Iris pigment epithelial cell (primary cell): ENCODE measurements around the gene SSRP1.
"Not testable (repeated sequence)": the region's sequence is repeated elsewhere in the genome, so short reads cannot be mapped to it uniquely, and the experiment has no call there.

ENCODE experiments used
- DNase-seq: peaks from one replicate; pipeline ENCODE4 v3.0.0-alpha.2; 2011; ENCODE audit warnings: low read depth

Gene SSRP1, protein sequence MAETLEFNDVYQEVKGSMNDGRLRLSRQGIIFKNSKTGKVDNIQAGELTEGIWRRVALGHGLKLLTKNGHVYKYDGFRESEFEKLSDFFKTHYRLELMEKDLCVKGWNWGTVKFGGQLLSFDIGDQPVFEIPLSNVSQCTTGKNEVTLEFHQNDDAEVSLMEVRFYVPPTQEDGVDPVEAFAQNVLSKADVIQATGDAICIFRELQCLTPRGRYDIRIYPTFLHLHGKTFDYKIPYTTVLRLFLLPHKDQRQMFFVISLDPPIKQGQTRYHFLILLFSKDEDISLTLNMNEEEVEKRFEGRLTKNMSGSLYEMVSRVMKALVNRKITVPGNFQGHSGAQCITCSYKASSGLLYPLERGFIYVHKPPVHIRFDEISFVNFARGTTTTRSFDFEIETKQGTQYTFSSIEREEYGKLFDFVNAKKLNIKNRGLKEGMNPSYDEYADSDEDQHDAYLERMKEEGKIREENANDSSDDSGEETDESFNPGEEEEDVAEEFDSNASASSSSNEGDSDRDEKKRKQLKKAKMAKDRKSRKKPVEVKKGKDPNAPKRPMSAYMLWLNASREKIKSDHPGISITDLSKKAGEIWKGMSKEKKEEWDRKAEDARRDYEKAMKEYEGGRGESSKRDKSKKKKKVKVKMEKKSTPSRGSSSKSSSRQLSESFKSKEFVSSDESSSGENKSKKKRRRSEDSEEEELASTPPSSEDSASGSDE

GRCh38 chr11:57335343-57336110 is at the start of gene SSRP1:
TSS of gene SSRP1 (minus strand) at chr11:57335892. CDS start at chr11:57335121, 771 bp downstream.
- peak; percentile 84 for DNase-seq

GRCh38 chr11:57380975-57381374 is 45.3 kb upstream of the SSRP1 start, which contains the start of gene PRG3:
TSS of gene PRG3 (minus strand) at chr11:57381150. CDS start at chr11:57380708, 442 bp downstream.
- no peak for DNase-seq

DNA sequence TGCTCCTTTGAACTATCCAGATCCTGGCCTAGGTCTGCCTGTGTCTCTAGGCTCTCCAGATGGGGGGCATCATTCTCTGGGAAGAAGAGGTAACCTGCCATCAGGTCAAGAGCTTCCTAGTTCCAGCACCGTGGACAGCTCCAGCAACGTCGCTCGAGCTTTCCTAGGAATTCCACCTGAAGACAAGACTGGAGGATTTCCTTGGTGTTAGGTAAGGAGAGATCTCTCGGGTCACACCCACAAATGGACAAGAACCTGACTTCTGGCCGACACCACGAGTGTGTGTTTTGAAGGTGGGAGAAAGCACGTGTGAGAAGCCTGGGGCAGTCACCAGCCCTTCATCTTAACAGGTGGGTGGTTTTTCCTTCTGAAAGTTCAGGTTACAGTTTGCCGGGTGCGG is 44.0 kb upstream of the SSRP1 start:
- peak; percentile 33 for DNase-seq

- no peak for DNase-seq
These were observed 42.5 kb upstream of the SSRP1 start for GRCh38 chr11:57378186-57378585.

GRCh38 chr11:57377107-57377506 is 41.4 kb upstream of the SSRP1 start:
- DNase-seq: no peak

GRCh38 chr11:57376095-57377090 is 40.7 kb upstream of the SSRP1 start:
- DNase-seq: no peak

DNA sequence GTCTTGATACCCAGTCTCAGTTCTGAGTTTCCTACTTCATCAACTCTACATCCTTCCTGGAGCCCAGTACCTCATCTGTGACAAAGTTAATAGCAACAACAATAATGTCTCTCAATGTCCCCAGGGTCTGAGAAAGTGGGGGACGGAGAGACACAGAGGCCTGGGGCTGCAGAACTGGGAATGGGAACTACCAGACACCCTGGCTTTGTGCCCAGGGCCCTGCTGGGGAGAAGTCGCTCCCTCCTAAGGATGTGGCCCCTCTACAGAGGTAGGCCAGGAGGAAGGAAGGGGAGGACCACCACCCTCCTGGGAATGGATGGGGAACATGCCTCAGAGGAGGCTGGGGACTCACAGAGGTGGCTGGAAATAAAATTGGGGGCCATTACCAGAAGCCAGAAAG is 39.8 kb upstream of the SSRP1 start:
- no peak for DNase-seq

DNA sequence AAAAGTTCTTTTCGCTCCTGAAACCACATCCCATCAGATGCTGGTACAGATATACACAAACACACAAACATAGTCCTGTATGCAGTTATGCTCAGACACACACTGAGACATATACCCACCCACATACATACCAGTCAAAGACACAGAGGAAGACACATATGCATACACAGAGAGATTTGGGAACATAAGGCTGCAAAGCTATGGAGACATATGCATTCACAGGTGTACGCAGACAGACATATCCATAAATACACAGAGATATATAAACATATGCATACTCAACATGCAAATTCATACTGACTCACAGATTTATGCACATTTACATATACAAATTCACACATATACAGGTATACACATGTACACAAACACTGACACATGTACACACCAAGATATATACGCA is 39.3 kb upstream of the SSRP1 start:
- DNase-seq: no peak

GRCh38 chr11:57373146-57373545 is 37.5 kb upstream of the SSRP1 start:
- DNase-seq: no peak

DNA sequence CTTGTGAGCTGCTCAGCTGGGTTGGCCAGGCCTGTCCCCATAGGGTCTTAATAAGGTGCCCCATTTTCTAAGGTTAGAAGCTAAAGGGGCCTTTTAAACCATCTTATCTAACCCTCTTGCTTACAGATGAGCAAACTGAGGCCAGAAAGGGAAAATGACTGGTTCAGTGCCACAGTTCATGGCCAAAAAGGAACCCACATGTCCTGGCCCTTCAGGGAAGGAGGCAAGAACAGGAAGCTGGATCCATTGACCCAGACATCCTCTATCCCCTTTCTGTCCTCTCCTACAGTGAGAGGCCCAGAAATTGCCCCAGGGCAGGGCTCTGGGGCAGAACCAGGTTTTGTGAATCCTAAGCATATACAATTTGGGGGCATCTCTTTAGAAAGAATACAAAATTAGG is 35.2 kb upstream of the SSRP1 start:
- DNase-seq: no peak

GRCh38 chr11:57370251-57370650 is 34.6 kb upstream of the SSRP1 start:
- DNase-seq: peak; percentile 68

- no peak for DNase-seq
These were observed 33.1 kb upstream of the SSRP1 start for GRCh38 chr11:57368845-57369232.

DNA sequence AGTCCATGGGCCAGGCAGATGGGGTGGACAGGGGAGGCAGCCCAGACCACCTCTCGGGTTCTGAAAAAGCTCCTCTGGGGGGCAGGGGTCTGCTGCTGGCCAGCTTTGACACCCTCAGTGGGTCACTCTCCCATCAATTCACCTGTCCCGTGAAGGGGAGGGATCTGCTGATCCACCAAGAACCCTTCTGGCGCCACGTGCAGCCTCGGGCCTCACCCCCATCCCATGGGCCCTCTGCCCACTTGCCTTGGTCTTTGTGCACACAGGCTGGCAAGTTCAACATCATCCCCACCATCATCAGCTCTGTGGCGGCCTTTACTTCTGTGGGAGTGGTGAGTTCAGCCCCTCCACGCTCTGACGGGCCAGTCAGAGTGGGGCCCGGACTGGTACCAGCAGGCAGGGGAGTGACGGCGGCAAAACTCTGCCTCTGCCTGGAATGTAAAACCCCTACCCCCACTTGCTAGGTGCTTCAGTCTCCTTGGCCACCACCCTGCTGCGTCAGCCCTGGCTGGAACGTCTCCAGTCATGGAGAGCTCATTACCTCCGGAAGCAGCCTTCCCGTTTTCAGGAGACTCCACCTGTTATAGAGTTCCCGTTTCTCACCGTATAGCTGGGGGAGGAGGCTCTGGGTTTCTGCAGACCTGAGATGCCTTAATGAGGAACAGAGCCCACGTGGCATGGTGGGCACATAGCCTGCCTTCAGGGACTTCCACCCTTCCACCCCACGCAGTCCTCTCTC is 32.6 kb upstream of the SSRP1 start:
- DNase-seq: no peak

DNA sequence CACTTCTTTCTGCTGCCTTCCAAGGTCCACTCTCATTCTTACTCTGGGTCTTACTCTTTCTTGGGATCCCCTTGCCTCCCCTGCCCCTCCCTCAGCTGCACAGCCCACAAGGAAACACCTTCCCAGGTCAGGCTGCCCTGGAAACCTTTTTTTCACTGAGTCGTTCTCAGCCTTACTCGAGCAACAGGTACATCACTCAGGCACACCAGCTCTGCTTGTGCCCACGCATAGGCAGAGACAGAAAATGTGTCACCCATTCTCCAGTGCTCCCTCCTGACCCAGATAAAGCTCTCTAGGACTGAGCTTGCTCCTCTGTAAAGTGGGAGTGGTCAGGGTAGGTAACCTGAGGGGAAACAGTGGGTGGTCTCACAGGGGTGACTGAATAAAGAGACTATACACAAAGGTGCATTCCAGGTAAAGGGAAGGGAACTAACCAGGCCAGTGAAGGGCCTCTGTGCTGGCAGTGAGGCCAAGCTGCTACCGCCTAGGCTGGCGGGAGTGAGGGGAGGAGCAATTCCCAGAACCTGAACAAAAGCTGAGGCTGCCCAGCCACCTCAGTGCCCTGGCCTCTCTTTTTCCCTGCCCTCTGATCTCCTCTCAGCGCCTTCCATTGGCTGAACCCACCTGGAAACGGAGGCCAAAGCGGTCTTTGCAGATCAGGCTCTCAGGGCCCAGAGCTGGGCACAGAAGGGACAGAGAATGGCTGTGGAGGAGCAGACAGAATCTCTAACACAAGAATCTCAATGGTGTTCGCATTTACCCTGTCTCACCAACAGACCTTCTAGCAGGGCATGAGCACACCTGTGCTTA is 29.4 kb upstream of the SSRP1 start:
- no peak for DNase-seq

- DNase-seq: no peak
These were observed 27.7 kb upstream of the SSRP1 start for GRCh38 chr11:57363131-57364080.

DNA sequence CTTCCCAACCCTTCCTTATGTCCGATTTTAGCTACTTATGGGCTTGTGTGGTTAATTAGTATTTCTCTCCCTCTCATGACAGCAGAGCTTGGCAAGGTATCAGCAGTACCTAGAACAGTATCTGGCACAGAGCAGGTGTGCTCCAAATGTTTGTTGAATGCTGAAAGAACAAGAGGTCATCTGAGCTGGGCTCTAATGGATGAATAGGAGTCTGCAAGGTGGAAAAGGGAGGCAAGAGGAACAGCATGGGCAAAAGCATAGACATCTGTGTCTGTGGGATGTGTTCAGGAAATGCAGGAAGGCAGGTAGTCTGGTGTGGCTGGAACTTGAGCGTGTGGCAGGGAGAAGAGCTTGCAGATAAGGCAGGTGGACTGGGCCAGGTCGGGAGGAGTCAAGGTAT is 26.2 kb upstream of the SSRP1 start:
- DNase-seq: no peak

DNA sequence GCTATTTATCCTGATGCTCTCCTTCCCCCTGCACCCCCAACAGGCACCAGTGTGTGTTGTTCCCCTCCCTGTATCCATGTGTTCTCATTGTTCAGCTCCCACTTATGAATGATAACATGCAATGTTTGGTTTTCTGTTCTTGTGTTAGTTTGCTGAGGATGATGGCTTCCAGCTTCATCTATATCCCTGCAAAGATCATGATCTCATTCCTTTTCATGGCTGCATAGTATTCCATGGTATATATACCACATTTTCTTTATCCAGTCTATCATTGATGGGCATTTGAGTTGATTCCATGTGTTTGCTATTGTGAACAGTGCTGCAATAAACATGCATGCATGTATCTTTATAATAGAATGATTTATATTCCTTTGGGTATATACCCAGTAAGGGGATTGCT is 25.7 kb upstream of the SSRP1 start:
- not testable (repeated sequence) for DNase-seq

- no peak for DNase-seq
These were observed 25.3 kb upstream of the SSRP1 start for GRCh38 chr11:57360991-57361390.
